Measurements from ENCODE around the gene GPX2. TPM values are rescaled to one million over a fixed set of nuclear protein-coding genes. Genes with fewer than 3 reads are reported as not detected.
"Not testable (repeated sequence)": the region's sequence is repeated elsewhere in the genome, so short reads cannot be mapped to it uniquely, and the experiment has no call there.

GPX2 gene
- total RNA-seq, 1 experiment from 2014 or later: 142 TPM

DNA sequence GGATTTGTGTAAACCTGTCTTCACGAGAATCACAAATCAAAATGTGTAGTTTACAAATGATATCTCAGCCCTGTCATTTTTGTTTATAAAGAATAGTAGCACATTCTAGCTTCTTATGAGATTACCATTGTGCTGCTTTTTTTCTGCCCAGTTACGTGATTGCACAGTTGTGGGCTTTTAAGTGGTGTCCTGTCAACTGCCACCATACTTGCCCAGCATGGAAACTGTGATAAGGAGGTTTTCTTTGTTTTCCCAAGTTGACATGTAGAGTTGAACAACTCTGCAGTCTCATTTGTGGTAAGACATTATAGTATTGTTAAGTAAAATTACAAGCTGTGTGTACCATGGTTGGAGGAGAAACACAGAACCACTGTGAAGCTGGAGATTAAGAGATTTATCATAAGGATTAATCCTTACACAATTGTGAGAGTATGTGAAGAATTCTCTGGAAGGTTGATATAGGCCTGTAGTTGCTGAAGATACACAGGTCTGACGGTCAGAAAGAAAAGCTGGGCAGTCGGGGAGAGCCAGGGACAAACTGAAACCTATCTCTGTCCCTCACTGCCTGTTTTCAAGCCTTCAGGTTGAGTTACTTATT lies 16.0 kb downstream of the GPX2 start:
- in situ Hi-C loops (cut with HindIII; ENCODE audit: low pct_unique_long_range_greater_than_20kb, low sequenced_read_pairs): no loop called here

DNA sequence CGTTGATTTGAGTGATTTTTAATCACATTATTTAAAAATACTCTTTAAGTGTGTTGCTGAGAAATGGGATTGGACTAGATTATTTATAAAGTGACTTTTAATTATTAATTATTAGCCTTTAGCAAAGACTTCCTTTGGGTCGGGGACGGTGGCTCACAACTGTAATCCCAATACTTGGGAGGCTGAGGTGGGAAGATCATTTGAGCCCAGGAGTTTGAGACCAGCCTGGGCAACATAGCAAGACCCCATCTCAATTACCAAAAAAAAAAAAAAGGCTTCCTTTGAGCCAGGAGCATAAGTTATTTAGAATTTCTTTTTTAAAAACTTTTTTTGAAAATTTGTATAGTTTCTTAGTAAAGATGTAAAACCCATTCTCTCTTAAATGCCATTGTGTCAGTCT lies 19.5 kb downstream of the GPX2 start:
- DNase-seq (ENCODE audit: low read depth): no peak
- in situ Hi-C loops (cut with HindIII; ENCODE audit: low pct_unique_long_range_greater_than_20kb, low sequenced_read_pairs): no loop called here

More for the DNA sequence above, 16.0 kb downstream of the GPX2 start:
- DNase-seq (ENCODE audit: low read depth): no peak

DNA sequence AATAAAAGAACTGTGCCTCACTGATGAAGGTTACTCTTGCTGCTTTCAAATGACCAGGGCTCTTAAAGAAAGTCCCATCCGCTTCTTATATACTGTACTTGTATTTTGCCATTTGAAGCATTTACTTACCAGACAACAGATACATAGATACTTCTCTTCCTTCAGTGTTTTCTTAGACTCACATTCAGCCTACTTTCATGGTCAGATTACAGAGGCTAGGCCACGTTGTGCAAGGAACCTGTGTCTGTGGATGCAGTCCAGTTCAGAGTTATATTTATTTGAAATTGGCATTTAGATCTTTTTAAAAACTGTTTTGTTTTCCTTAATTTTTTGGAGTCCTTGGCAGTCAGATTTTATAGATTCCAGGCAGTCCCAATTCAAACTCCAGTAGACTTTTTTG lies 22.1 kb downstream of the GPX2 start:
- in situ Hi-C loops (cut with HindIII; ENCODE audit: low pct_unique_long_range_greater_than_20kb, low sequenced_read_pairs): no loop called here
- no peak for DNase-seq (ENCODE audit: low read depth)

DNA sequence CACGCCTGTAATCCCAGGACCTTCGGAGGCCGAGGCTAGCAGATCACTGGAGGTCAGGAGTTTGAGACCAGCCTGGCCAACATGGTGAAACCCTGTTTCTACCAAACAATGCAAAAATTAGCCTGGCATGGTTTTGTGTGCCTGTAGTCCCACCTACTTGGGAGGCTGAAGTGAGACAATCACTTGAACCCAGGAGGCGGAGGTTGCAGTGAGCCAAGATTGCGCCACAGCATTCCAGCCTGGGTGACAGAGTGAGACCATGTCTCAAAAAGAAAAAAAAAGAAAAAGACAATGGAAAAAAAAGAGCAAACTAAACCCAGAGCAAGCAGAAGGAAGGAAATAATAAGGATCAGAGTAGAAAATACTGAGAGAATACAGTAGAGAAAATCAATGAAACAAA lies 22.9 kb downstream of the GPX2 start:
- in situ Hi-C loops (cut with HindIII; ENCODE audit: low pct_unique_long_range_greater_than_20kb, low sequenced_read_pairs): no loop called here
- DNase-seq (ENCODE audit: low read depth): no peak

DNA sequence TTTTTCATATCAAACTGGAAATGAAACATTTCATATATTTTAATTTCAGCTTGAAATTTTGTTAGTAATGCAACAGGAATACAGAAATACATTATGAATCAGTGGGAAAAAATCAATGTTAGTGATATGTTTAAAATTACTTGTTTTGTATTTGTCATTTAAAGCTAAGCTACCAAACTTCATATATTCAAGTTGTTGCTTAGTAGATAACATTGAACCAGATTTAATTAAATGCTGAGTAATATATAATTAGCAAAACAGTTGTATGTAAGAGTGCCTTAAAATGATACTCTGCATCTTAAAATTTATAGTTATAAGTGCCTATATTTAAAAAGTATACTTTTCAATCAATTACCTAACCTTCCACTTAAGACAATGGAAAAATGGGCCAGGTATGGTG lies 23.3 kb downstream of the GPX2 start:
- no peak for DNase-seq (ENCODE audit: low read depth)
- in situ Hi-C loops (cut with HindIII; ENCODE audit: low pct_unique_long_range_greater_than_20kb, low sequenced_read_pairs): no loop called here

DNA sequence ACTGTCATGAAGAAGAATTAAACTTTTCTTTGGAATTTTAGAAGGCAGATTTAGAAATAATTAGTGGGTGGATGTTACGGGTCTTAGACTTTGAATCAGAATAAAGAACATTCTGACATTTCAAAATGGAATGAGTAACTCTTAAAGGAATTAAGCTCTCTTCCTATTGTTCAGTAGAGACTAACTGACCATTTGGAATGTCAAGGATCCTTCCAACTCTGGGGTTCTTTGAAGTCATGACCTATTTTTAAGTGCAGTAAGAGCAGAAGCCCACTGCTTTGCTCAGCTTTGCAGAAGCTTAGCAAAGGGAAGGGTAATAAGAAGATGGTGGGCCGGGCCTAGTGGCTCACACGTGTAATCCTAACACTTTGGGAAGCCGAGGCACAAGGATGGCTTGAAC lies 24.3 kb downstream of the GPX2 start:
- DNase-seq (ENCODE audit: low read depth): no peak
- in situ Hi-C loops (cut with HindIII; ENCODE audit: low pct_unique_long_range_greater_than_20kb, low sequenced_read_pairs): no loop called here

DNA sequence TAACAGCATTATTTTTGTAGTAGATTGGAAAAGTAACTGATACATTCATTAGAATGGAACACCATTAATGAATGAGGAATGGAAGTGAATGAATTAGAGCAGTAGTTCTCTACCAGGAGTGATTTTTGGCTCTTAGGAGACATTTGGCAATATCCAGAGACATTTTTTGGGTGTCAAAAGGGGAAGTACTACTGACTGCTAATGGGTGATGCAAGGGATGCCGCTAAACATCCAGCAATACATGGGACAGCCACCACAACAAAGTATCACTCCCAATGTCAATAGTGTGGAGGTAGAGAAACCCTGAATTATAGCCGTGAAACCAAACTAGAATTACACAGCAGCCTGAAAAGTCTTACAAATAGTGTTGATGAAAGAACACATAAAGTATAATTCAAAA lies 26.7 kb downstream of the GPX2 start:
- in situ Hi-C loops (cut with HindIII; ENCODE audit: low pct_unique_long_range_greater_than_20kb, low sequenced_read_pairs): no loop called here

DNA sequence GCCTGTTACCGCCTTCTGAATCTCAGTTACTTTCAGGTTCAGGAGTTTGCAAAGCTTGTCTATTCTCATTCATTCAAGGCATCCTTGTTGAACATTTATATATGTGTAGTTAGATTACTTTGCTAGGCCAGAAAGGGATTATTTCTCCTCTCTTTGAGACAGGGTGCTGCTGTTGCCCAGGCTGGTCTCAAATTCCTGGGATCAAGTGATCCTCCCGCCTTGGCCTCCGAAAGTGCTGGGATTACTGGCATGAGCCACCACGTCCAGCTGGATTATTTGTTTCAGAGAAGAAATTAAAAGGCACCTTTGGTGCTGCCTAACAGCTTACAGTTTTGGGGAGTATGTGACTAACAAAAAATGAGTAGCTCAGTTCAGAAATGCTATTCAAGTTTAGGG lies 27.5 kb downstream of the GPX2 start:
- in situ Hi-C loops (cut with HindIII; ENCODE audit: low pct_unique_long_range_greater_than_20kb, low sequenced_read_pairs): no loop called here
- DNase-seq (ENCODE audit: low read depth): no peak

More for the DNA sequence above, 26.7 kb downstream of the GPX2 start:
- DNase-seq (ENCODE audit: low read depth): no peak

DNA sequence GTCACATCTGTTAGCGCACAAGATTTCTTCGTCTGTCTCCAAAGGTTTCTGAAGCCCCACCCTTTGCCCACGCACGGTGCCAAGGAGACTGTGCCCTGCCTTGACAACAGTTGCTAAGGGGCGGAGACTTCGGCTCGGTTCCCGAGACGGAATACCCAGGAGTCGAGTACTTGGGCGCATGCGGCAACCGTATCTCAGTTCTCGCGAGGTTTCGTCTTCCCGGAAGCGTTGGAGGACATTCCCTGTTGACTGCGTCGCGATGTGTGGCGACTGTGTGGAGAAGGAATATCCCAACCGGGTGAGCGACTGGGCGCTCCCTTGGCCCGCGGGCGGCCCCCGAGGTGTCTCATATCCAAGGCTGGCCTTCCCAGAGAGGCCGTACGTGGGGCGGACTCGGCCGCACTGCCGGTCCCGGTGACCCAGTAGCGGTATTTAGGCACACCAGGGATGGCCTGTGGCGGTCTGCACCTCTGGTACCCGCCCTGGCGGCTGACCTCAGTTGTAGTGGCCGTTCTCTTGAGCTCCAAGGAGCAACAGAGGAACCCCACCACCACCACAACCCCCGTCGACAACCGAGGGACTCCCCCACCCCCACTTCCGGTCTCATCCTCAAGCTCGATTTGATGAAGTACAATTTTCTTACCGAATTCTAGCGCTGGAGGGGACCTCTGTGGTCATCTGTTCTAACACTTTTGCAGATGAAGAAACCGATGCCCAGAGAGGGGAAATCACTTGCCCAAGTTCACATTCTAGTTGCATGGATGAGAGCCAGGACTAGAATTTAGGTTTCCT lies 28.1 kb downstream of the GPX2 start, which contains the start of gene CHURC1:
TSS of gene CHURC1 (plus strand) at position 219 of the 792 bp plus-strand sequence. CDS start at position 260, 41 bp downstream.
- DNase-seq (ENCODE audit: low read depth): peak; percentile 91
- in situ Hi-C loops (cut with HindIII; ENCODE audit: low pct_unique_long_range_greater_than_20kb, low sequenced_read_pairs): no loop called here

DNA sequence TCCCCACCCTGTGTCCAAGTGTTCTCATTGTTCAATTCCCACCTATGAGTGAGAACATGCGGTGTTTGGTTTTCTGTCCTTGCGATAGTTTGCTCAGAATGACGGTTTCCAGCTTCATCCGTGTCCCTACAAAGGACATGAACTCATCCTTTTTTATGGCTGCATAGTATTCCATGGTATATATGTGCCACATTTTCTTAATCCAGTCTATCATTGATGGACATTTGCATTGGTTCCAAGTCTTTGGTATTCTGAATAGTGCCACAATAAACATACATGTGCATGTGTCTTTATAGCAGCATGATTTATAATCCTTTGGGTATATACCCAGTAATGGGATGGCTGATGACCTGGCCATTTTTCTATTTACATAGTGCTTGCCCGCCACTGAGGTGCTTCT lies 29.1 kb downstream of the GPX2 start:
- DNase-seq (ENCODE audit: low read depth); in situ Hi-C loops (cut with HindIII; ENCODE audit: low pct_unique_long_range_greater_than_20kb, low sequenced_read_pairs): not testable (repeated sequence)

DNA sequence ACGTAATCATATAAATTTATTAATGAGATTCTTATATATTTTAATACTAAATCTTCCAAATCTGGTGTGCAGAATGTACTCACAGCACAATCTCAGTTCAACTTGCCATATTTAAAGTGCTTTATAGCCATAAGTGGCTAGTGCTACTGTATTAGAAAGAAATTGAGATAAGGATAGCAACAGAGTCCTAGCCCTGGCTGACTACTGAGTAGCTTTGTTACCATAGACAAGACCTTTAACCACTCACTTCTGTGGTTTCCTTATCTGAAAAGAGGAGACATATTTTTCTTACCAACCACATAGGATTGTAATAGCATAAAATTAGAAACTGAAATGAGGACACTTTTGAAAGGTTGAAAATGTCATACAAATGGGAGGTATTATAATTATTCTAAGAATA lies 30.3 kb downstream of the GPX2 start:
- DNase-seq (ENCODE audit: low read depth): no peak
- in situ Hi-C loops (cut with HindIII; ENCODE audit: low pct_unique_long_range_greater_than_20kb, low sequenced_read_pairs): no loop called here

DNA sequence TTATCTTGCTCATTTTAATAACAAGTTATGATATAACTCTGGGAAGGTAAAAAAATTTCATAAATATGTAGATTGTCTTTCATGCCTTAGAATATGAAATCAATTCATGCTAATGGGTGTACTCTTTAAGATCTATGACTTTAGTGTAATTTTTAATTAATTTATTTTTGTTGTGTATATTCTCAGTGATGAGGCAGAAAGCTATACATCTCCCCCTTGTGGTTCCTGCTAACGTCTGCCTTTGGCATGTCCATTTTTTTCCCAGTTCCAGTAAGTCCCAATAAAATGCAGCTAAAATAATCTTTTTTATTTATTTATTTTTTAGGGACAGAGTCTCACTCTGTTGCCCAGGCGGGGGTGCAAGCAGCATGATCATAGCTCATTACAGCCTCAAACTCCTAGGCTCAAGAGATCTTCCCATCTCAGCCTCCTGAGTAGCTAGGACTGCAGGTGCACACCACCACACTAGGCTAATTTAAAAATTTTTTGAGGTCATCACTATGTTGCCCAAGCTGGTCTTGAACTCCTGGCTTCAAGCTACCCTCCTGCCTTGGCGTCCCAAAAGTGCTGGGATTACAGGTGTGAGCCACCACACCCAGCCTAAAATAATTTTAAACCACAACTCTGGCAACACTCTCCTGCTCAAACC lies 31.6 kb downstream of the GPX2 start:
- in situ Hi-C loops (cut with HindIII; ENCODE audit: low pct_unique_long_range_greater_than_20kb, low sequenced_read_pairs): no loop called here
- DNase-seq (ENCODE audit: low read depth): peak; percentile 4

DNA sequence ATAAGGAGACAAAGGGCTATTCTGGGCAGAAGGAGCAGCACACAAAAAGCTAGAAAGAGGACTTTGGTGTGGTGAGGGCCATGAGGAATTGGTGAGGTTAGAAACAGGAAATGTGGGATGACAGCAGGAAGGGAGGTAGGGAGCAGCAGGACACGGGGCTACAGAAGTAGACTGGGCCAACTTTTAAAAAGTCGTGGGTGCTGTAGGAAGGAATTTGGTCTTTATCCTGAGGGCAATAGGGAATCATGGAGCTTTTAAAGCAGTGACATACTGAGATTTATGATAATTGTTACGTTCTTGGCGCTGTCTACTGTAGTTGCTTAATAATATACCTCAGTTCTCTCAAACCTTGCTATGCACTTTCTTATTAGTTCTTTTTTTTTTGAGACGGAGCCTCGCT lies 36.5 kb downstream of the GPX2 start:
- in situ Hi-C loops (cut with HindIII; ENCODE audit: low pct_unique_long_range_greater_than_20kb, low sequenced_read_pairs): no loop called here

DNA sequence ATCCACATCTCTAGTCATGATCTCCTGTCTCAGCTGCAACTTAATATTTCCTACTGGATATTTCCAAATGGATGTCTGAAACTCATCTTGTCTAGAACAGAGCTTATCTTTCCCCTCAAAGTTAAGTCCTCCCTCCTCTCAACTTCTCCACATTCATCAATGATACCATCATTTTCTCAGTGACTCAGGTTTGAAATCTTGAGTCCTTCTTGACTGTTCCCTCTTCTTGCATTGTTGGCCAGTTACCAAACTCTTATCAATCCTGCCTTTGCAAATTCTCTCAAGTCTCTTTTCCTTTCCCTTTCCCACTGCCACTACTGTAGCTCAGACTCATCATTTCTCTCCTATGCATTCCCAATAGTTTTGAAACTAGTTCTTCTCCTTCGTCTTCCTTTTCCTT lies 42.6 kb downstream of the GPX2 start:
- DNase-seq (ENCODE audit: low read depth): no peak
- in situ Hi-C loops (cut with HindIII; ENCODE audit: low pct_unique_long_range_greater_than_20kb, low sequenced_read_pairs): no loop called here

More for the DNA sequence above, 36.5 kb downstream of the GPX2 start:
- DNase-seq (ENCODE audit: low read depth): no peak

DNA sequence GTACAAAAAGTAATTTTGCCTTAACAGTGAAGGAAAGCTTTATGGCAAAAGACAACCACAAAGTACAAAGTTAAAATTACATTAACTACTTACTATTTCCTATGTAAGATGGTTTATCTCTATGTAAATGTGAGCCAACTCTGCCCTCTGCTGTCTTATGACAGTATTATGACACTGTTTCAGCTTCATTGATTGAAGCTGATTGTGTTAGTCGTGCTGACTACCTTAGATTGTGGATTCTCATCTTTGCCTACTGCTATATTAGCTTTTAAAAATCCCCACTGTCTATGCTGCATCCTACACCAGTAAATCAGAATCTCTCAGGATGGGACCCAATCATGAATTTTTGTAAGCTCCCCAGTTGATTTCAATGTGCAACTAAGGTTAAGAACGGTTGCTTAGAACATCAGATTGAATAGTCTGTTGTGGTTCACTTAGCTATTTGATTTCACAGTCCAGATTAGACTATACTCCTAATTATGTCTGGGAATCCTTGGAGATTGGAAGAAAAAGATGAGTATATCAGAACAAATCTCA lies 50.6 kb downstream of the GPX2 start:
- DNase-seq (ENCODE audit: low read depth): peak; percentile 24
- in situ Hi-C loops (cut with HindIII; ENCODE audit: low pct_unique_long_range_greater_than_20kb, low sequenced_read_pairs): no loop called here

DNA sequence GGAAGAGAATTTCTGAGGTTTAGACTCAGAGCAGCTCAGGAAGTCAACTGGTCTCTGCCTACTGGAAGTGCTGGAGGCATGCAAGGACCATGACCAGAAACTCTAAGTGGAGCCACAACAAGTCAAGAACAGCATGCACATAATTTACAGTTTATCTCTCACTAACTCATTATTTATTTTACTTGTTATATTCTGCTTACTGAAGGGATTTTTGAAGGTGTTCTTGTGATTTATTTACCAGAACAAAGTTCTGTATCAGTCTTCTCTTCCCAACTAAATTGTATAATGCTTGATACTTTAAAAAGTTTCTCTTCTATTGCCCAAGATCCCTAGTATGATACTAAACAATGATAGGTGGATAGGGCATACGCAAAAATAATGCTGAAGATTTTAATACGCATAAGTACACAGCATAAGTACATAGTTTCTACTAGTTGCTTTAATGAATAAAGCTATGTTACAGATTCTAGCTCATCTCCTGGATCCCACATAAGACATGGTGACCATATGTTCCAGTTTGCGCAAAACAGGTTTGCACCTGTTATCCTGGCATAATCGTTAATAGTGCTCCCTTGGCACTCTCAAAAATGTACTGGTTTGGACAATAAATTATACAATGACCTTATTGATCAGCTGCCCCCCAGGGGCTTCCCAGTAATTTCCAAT lies 51.2 kb downstream of the GPX2 start:
- in situ Hi-C loops (cut with HindIII; ENCODE audit: low pct_unique_long_range_greater_than_20kb, low sequenced_read_pairs): no loop called here
- DNase-seq (ENCODE audit: low read depth): no peak

DNA sequence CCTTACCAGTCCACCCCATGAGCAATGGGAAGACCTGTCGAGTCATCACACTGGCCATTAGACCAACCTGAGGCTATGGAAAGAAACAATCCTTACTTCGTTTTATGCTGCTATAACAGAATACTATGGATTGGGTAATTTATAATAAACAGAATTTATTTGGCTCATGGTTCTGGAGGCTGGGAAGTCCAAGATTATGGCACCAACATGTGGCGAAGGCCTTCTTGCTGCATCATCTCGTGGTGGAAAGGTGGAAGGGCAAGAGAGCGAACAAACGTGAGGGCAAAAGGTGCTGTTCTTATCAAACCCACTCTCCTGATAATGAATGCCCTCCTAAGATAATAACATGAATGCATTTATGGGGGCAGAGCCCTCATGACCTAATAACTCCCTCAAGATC lies 53.2 kb downstream of the GPX2 start:
- DNase-seq (ENCODE audit: low read depth): no peak
- in situ Hi-C loops (cut with HindIII; ENCODE audit: low pct_unique_long_range_greater_than_20kb, low sequenced_read_pairs): no loop called here

All from Caki2 (cell line).